PFSK-1 (cell line): ENCODE results near the gene SCN5A.

Source experiments
- POLR2AphosphoS5 ChIP-seq: IDR thresholded peaks from 2 replicates; pipeline ENCODE4 v1.6.1; 2012; ENCODE audit warnings: low read depth, mild to moderate bottlenecking, control low read depth, low read length, moderate library complexity
- REST ChIP-seq, 2 experiments: IDR thresholded peaks; 2 replicates each; pipeline versions ENCODE4 v1.6.1 to v1.8.0; 2011 to 2012; ENCODE audit warnings: low read depth in 2 of 2, low read length in 2 of 2, control low read depth in 1 of 2, inconsistent platforms in 1 of 2, mild to moderate bottlenecking in 1 of 2, moderate library complexity in 1 of 2; ENCODE audit not compliant: insufficient read depth in 1 of 2
- SIN3A ChIP-seq: IDR thresholded peaks from 2 replicates; pipeline ENCODE4 v1.6.1; 2012; ENCODE audit warnings: mild to moderate bottlenecking, low read length, moderate library complexity, borderline replicate concordance; ENCODE audit not compliant: insufficient read depth
- TAF1 ChIP-seq: IDR thresholded peaks from 2 replicates; pipeline ENCODE4 v1.6.1; 2012; ENCODE audit warnings: low read length, control low read depth, borderline replicate concordance; ENCODE audit not compliant: insufficient read depth

- TF ChIP-seq REST (IDR thresholded peaks at IDR 0.05; ENCODE audit: insufficient read depth in 1 of 2, low read depth in 2 of 2, low read length in 2 of 2) (no peak), POLR2AphosphoS5 (no peak), TAF1 (no peak), SIN3A (no peak)
These were observed 15.4 kb downstream of the SCN5A start for GRCh38 chr3:38634111-38634510.
